HG03175 (cell line): ENCODE data around the gene CNFN.
A peak's percentile ranks its signal among the peaks of the same experiment; 100 is the strongest.
"Not testable (repeated sequence)": the region's sequence is repeated elsewhere in the genome, so short reads cannot be mapped to it uniquely, and the experiment has no call there.

Source experiments
- ATAC-seq: cut with Tn5 transposase; IDR thresholded peaks from one replicate; pipeline ENCODE4 v1.9.1; 2021; ENCODE audit warnings: mild to moderate bottlenecking, moderate library complexity; ENCODE audit not compliant: unreplicated experiment

CNFN gene

GRCh38 chr19:42352301-42353259 lies 37.5 kb downstream of the CNFN start:
- peak; percentile 64 for ATAC-seq

GRCh38 chr19:42351079-42351735 lies 38.9 kb downstream of the CNFN start:
- no peak for ATAC-seq

- ATAC-seq: no peak
Observed at GRCh38 chr19:42350417-42350816, 39.7 kb downstream of the CNFN start.

GRCh38 chr19:42349378-42350107 lies 40.6 kb downstream of the CNFN start:
- ATAC-seq: no peak

GRCh38 chr19:42348211-42348610 lies 41.9 kb downstream of the CNFN start:
- no peak for ATAC-seq

- no peak for ATAC-seq
Observed at GRCh38 chr19:42345191-42345812, 44.8 kb downstream of the CNFN start.

GRCh38 chr19:42344336-42344893 lies 45.7 kb downstream of the CNFN start:
- no peak for ATAC-seq

GRCh38 chr19:42343344-42344110 lies 46.6 kb downstream of the CNFN start:
- ATAC-seq: no peak

- not testable (repeated sequence) for ATAC-seq
Observed at GRCh38 chr19:42339922-42340321, 50.2 kb downstream of the CNFN start.

GRCh38 chr19:42339126-42339860 lies 50.8 kb downstream of the CNFN start:
- not testable (repeated sequence) for ATAC-seq
